KG1 (cell line): ENCODE data around the gene DHRS2.
A peak's percentile ranks its signal among the peaks of the same experiment; 100 is the strongest.
"Not testable (repeated sequence)": the region's sequence is repeated elsewhere in the genome, so short reads cannot be mapped to it uniquely, and the experiment has no call there.

ENCODE experiments used
- DNase-seq: peaks from one replicate; lab custom pipeline; 2025; lab: John Stamatoyannopoulos, UW

Gene DHRS2

DNA sequence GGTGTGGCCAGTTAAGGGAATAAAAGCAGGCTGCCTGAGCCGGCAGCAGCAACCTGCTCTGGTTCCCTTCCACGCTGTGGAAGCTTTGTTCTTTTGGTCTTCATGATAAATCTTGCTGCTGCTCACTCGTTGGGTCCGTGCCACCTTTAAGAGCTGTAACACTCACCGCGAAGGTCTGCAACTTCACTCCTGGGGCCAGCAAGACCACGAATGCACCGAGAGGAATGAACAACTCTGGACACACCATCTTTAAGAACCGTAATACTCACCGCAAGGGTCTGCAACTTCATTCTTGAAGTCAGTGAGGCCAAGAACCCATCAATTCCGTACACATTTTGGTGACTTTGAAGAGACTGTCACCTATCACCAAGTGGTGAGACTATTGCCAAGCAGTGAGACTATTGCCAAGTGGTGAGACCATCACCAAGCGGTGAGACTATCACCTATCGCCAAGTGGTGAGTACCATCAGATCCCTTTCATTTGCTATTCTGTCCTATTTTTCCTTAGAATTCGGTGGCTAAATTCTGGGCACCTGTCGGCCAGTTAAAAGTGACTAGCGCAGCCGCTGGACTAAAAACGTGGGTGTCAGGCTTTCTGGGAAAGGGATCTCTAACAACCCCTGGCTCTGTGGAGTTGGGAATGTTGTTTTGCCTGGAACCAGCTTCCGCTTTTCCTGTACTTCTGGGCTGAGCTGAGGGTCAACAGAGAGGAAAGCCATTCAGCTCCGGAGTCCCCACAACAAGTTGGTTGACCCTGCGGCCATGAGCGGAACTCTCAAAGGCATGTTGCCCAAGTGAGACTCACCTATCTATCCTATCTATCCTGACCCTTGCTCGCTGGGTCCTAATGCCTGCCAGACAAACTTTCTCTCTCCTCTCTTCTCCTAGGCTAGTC, at the start of gene DHRS2:
Gene DHRS2 (plus strand): TSS at position 48 of the 895 bp plus-strand sequence. CDS start 2,501 bp downstream, outside the sequence.
- no peak for DNase-seq

DNA sequence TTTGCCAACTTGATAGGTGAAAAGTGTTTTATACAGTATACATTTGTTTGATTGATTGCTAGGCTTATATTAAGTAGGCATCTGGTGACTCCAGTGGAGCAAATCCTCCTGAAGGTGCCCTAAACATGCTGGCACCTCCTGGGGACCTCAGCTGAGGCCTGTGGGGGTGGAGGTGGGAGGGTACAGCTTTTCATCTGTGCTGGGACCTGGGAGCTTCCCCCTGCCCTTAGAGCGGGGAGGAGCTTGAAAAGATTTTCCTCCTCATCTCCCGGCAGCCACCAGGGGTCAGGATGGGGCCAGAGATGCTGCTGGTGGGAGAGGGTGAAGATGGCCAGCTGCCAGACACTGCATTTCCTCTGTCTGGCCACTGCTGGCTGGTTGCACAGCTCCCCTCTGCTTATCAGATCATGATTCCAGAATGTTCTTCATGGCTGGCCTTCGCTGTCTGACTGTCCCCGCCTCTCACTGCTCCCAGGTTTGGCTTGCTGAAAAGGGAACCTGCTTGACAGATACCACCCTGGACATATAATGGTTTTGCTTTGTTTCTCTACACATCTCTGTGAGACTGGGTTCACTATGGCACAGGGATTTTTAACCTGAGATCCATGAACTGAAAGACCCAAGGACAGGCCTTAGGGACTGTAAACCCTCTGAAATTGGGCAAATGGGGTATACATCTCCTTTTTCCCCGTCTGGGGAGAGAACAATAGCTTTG, 47.1 kb upstream of the DHRS2 start:
- peak; percentile 86 for DNase-seq

DNA sequence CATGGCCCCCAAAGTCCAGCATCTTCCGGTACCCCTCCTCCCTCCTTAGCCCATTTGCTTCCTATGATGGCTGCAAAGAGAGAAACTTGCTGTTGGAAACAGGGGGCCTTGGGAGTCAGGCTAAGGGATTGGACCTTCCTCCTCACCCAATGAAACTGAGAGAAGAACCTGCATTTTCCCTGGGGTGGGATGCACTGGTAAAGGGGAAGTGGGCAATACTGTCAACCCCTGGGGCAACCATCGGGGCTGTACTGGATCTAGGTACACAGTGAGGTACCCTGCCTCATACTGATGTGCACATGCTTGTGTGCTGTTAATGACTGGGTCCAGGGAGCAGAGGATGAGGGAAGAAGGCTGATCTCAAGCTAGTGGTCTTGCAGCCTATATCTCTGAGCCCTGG, 46.6 kb upstream of the DHRS2 start:
- no peak for DNase-seq

DNA sequence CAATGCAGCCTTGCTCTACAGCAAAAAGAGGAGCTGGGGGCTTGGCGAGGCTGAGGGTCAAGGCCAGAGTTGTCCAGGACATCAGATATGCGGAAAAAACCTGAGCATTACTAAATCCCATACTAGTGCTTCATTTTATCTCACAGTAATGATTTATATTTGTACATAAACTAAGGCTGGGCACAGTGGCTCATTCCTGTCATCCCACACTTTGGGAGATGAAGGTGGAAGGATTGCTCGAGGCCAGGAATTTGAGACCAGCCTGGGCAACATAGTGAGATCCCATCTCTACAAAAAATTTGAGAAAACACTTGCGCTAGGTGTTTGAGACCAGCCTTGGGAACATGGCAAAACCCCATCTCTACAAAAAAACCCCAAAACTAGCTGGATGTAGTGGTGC, 46.0 kb upstream of the DHRS2 start:
- DNase-seq: no peak

- not testable (repeated sequence) for DNase-seq
These were observed 42.0 kb upstream of the DHRS2 start for GRCh38 chr14:23594191-23594590.

DNA sequence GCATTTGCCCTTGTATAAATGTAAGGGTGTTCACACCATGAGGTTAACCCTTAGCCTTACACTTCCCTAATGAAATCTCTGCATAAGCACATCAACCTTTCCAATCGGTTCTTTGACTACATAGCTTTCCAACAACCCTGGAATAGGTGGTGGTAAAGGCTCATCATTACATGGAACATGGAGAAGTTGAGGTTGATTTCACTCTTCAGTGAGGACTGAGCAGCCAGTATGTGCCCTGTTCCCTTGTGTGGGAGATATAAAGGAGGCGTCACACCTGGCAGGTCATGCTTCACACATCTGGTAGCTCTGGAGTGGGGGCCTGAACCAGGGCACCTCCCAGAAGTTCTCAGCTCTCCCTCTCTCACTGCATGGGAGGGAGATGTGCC, 35.8 kb upstream of the DHRS2 start:
- no peak for DNase-seq

- no peak for DNase-seq
These were observed 35.4 kb upstream of the DHRS2 start for GRCh38 chr14:23600806-23601205.

- DNase-seq: no peak
These were observed 34.7 kb upstream of the DHRS2 start for GRCh38 chr14:23601424-23601823.

- DNase-seq: no peak
These were observed 34.4 kb upstream of the DHRS2 start for GRCh38 chr14:23601845-23602180.

GRCh38 chr14:23602181-23603095, 33.7 kb upstream of the DHRS2 start:
- DNase-seq: no peak

GRCh38 chr14:23603103-23603502, 33.1 kb upstream of the DHRS2 start:
- DNase-seq: no peak

- no peak for DNase-seq
These were observed 32.0 kb upstream of the DHRS2 start for GRCh38 chr14:23604148-23604547.

DNA sequence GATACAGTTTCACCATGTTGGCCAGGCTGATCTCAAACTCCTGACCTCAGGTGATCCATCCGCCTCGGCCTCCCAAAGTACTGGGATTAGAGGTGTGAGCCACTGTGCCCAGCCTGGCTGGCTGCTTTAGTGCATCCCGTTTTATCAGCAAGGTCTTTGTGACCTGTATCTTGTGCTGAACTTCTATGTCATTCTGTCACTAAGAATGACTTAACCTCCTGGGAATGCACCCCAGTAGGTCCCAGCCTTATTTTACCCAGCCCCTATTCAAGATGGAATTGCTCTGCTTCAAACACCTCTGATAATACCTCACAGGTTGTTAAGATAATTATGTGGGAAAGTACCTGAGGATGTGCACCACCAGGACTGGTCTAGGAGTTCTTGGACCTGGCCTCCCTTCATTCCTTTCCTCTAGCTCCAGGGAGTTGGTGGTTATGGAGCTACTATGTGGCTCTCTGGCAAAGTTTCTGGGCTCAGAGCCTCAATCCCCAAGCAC, 31.4 kb upstream of the DHRS2 start:
- no peak for DNase-seq

DNA sequence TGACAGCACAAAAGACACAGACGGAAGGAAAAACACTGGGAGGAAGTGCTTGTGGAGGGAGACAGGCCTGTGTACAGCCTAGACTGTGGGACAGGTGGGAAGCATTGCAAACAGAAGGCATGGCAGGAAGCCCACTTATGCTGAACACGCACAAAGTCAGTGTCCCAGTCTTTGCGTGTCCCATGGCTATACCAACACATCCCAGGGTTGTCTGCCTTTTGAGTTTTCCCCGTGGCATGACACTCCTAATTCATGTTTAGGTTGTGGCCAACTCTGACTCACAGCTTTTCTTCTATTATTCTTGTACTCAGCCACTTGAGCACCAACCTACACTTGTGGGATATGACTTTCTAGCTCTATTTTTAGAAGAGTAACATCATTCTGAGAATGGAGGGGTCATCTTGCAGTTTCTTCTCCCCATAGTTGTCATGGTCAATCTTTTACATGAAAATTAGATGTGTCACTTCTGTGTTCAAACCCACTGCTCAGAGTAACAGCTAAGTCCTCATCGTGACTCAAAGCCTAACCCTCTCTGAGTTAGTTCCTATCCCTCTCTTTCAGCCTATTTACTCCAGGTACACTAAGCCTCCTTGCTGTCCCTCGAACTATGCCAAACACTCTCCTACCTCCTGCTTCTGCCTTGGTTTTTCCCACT, 30.1 kb upstream of the DHRS2 start:
- no peak for DNase-seq

DNA sequence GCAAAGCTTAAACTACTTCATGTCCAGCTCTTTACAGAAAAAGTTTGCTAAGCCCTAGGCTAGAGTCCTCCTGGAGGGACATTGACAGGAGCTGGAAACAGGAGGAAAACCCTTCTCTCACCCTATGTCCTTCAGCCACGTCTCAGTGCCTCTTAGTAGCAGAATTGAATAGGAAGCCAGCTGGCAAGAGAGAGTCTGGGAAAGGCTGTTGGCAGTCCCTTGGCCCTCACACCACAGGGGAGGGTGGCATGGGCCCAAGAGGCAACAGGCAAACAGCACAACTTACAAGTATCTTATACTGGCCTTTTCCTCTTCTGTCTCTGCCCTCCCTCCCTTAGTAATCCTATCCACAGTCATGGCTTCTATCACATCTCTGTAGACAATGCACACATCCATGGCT, 27.7 kb upstream of the DHRS2 start:
- no peak for DNase-seq

GRCh38 chr14:23609001-23609400, 27.2 kb upstream of the DHRS2 start:
- no peak for DNase-seq

GRCh38 chr14:23609411-23610089, 26.6 kb upstream of the DHRS2 start:
- DNase-seq: not testable (repeated sequence)

- DNase-seq: peak; percentile 72
These were observed 25.9 kb upstream of the DHRS2 start for GRCh38 chr14:23610090-23610814.

GRCh38 chr14:23610815-23611289, 25.3 kb upstream of the DHRS2 start:
- no peak for DNase-seq

GRCh38 chr14:23612354-23612732, 23.8 kb upstream of the DHRS2 start:
- no peak for DNase-seq
